Stimulated activated naive CD4-positive, alpha-beta T cell (primary cell): Measurements from ENCODE around the gene CFHR4.
"Not testable (repeated sequence)": the region's sequence is repeated elsewhere in the genome, so short reads cannot be mapped to it uniquely, and the experiment has no call there.

Experiments used
- DNase-seq, 6 experiments: peaks; one replicate each; lab custom pipeline; 2025; lab: John Stamatoyannopoulos, UW

CFHR4 gene

DNA sequence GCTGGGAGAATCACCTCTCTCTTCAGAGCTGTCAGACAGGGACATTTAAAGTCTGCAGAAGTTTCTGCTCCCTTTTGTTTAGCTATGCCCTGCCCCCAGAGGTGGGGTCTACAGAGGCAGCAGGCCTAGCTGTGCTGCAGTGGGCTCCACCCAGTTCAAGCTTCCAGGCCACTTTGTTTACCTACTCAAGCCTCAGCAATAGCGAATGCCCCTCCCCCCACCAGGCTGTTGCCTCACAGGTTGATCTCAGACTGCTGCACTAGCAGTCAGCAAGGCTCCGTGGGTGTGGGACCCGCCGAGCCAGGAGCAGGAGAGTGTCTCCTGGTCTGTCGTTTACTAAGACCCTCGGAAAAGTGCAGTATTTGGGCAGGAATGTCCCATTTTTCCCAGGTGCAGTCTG is 53.6 kb downstream of the CFHR4 start:
- DNase-seq, result not testable (repeated sequence)

GRCh38 chr1:196943568-196943967 is 55.7 kb downstream of the CFHR4 start, which contains the start of gene CFHR2:
TSS of gene CFHR2 (plus strand) at chr1:196943738. CDS start at chr1:196943881, 143 bp downstream.
- not testable (repeated sequence) for DNase-seq

DNA sequence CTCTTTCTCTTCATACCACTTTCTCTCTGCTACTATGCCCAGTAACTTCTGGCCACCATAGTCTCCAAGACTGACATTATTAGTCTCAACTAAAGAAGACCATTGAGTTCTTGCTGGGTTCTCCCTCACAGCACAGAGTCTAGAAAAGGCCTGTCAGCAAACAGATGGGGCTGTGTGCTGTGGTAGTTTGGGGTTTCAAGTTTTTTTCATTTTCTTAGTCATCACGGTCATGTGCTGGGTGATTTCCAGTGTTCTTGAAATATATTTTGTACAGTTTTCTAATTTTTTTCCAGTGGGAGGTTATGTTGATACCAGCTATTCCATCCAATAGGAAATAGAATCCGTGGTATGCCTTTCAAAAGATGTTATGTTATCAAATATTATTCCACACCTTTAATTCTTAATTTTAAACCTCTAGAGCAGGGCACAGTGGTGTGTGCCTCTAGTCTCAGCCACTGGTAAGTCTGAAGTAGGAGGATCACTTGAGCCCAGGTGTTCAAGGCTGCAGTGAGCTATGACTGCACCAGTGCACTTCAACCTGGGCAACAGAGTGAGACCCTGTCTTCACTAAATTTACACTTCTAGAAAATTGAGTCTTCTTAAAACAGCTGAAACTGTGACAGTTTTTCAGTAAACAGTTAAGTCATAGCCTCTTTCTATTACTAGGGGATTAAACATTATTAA is 64.0 kb downstream of the CFHR4 start:
- DNase-seq, result no peak

DNA sequence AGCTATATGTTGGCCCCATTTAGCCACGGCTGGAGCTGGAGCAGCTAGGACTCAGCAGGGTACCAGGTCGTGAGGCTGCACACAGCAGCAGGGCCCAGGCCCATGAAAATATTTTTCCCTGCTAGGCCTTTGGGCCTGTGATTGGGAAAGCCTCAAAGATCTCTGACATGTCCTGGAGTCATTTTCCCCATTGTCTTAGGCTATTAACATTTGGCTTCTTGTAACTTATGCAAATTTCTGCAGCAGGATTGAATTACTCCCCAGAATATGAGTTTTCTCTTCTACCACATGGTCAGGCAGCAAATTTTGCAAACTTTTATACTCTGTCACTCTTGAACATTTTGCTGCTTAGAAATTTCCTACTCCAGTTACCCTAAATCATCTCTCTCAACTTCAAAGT is 66.9 kb downstream of the CFHR4 start:
- DNase-seq, result no peak

- DNase-seq, result no peak
Observed at GRCh38 chr1:196955926-196956325, 68.1 kb downstream of the CFHR4 start.

GRCh38 chr1:196960854-196961253 is 73.0 kb downstream of the CFHR4 start:
- DNase-seq, result no peak
